ENCODE results near the gene POLR1A.

Gene POLR1A

GRCh38 chr2:86028766-86029381 is 76.8 kb downstream of the POLR1A start:
- no peaks in the 10 kb centered on the region for H3K9me3 ChIP-seq (ENCODE audit: insufficient read depth, low read length)
- H3K4me3 ChIP-seq (ENCODE audit: low read length) = no peak overlapping the region
- H2AFZ ChIP-seq (ENCODE audit: low read depth, low read length) = no peak overlapping the region
- H3K79me2 ChIP-seq (ENCODE audit: low read length) = no peaks in the 10 kb centered on the region
- H3K9ac ChIP-seq (ENCODE audit: low read length) = no peak overlapping the region
- H3K27me3 ChIP-seq (ENCODE audit: low read depth, low read length) = no peaks in the 10 kb centered on the region
- no peak overlapping the region for H3K4me2 ChIP-seq (ENCODE audit: low read length)
- peaks cover 2% of the 10 kb centered on the region; the same call in 1 of the 2 replicates for H3K4me1 ChIP-seq (ENCODE audit: low read length)
- peaks cover 73% of the 10 kb centered on the region for H3K36me3 ChIP-seq (replicated peaks; ENCODE audit: low read depth, low read length)
- H4K20me1 ChIP-seq (ENCODE audit: insufficient read depth, low read length) = no peaks in the 10 kb centered on the region
- H3K27ac ChIP-seq (ENCODE audit: low read length) = no peak overlapping the region
- TF ChIP-seq EZH2phosphoT487 (IDR thresholded peaks at IDR 0.05; ENCODE audit: low read depth) (no peak), CTCF (IDR thresholded peaks at IDR 0.05; ENCODE audit: low read depth, low read length) (no peak)

GRCh38 chr2:86027922-86028765 is 77.5 kb downstream of the POLR1A start:
- no peaks in the 10 kb centered on the region for H3K27me3 ChIP-seq (ENCODE audit: low read depth, low read length)
- H3K27ac ChIP-seq (ENCODE audit: low read length) = no peak overlapping the region
- H3K79me2 ChIP-seq (ENCODE audit: low read length) = no peaks in the 10 kb centered on the region
- H2AFZ ChIP-seq (ENCODE audit: low read depth, low read length) = no peak overlapping the region
- H3K9ac ChIP-seq (ENCODE audit: low read length) = no peak overlapping the region
- no peak overlapping the region for H3K4me2 ChIP-seq (ENCODE audit: low read length)
- no peak overlapping the region for H3K4me3 ChIP-seq (ENCODE audit: low read length)
- H3K9me3 ChIP-seq (ENCODE audit: insufficient read depth, low read length) = no peaks in the 10 kb centered on the region
- peaks cover 67% of the 10 kb centered on the region for H3K36me3 ChIP-seq (replicated peaks; ENCODE audit: low read depth, low read length)
- no peak for TF ChIP-seq EZH2phosphoT487 (IDR thresholded peaks at IDR 0.05; ENCODE audit: low read depth)
- TF ChIP-seq CTCF (IDR thresholded peaks at IDR 0.05; ENCODE audit: low read depth, low read length) = no peak
- peaks cover 9% of the 10 kb centered on the region for H3K4me1 ChIP-seq (ENCODE audit: low read length)
- H4K20me1 ChIP-seq (ENCODE audit: insufficient read depth, low read length) = no peaks in the 10 kb centered on the region

GRCh38 chr2:86027196-86027921 is 78.3 kb downstream of the POLR1A start:
- H3K27ac ChIP-seq (ENCODE audit: low read length) = no peak overlapping the region
- H3K4me1 ChIP-seq (ENCODE audit: low read length) = peaks cover 17% of the 10 kb centered on the region
- peaks cover 59% of the 10 kb centered on the region for H3K36me3 ChIP-seq (replicated peaks; ENCODE audit: low read depth, low read length)
- H3K27me3 ChIP-seq (ENCODE audit: low read depth, low read length) = no peaks in the 10 kb centered on the region
- H3K9ac ChIP-seq (ENCODE audit: low read length) = no peak overlapping the region
- no peaks in the 10 kb centered on the region for H4K20me1 ChIP-seq (ENCODE audit: insufficient read depth, low read length)
- no peaks in the 10 kb centered on the region for H3K79me2 ChIP-seq (ENCODE audit: low read length)
- no peaks in the 10 kb centered on the region for H3K9me3 ChIP-seq (ENCODE audit: insufficient read depth, low read length)
- no peak overlapping the region for H3K4me2 ChIP-seq (ENCODE audit: low read length)
- no peak for TF ChIP-seq CTCF (IDR thresholded peaks at IDR 0.05; ENCODE audit: low read depth, low read length)
- no peak for TF ChIP-seq EZH2phosphoT487 (IDR thresholded peaks at IDR 0.05; ENCODE audit: low read depth)
- H3K4me3 ChIP-seq (ENCODE audit: low read length) = no peak overlapping the region
- no peak overlapping the region for H2AFZ ChIP-seq (ENCODE audit: low read depth, low read length)

- no peak overlapping the region for H3K4me2 ChIP-seq (ENCODE audit: low read length)
- H3K9ac ChIP-seq (ENCODE audit: low read length) = no peak overlapping the region
- H3K27me3 ChIP-seq (ENCODE audit: low read depth, low read length) = no peaks in the 10 kb centered on the region
- no peaks in the 10 kb centered on the region for H4K20me1 ChIP-seq (ENCODE audit: insufficient read depth, low read length)
- peaks cover 18% of the 10 kb centered on the region for H3K4me1 ChIP-seq (ENCODE audit: low read length)
- no peaks in the 10 kb centered on the region for H3K79me2 ChIP-seq (ENCODE audit: low read length)
- TF ChIP-seq EZH2phosphoT487 (IDR thresholded peaks at IDR 0.05; ENCODE audit: low read depth) = no peak
- no peak for TF ChIP-seq CTCF (IDR thresholded peaks at IDR 0.05; ENCODE audit: low read depth, low read length)
- H3K36me3 ChIP-seq (replicated peaks; ENCODE audit: low read depth, low read length) = peaks cover 59% of the 10 kb centered on the region
- no peak overlapping the region for H2AFZ ChIP-seq (ENCODE audit: low read depth, low read length)
- no peak overlapping the region for H3K27ac ChIP-seq (ENCODE audit: low read length)
- no peak overlapping the region for H3K4me3 ChIP-seq (ENCODE audit: low read length)
- H3K9me3 ChIP-seq (ENCODE audit: insufficient read depth, low read length) = no peaks in the 10 kb centered on the region
Measured at GRCh38 chr2:86026744-86027065, 79.0 kb downstream of the POLR1A start.
